Suprapubic skin (tissue), 4 donors: ENCODE results near the gene SLX9. TPM values are rescaled to one million over a fixed set of nuclear protein-coding genes. Genes with fewer than 3 reads are reported as not detected.

ENCODE experiments used
- DNase-seq, 2 donors: peaks; one replicate each; pipeline ENCODE4 v3.0.0-alpha.2; 2019; ENCODE audit warnings: low spot score in 2 of 2
- H3K27ac ChIP-seq: fragments of 200-600 bp; sonication (generic); one replicate; pipeline ENCODE4 v1.5.1; 2019
- H3K27me3 ChIP-seq: fragments of 200-600 bp; sonication (generic); one replicate; pipeline ENCODE4 v1.5.1; 2019
- H3K36me3 ChIP-seq: fragments of 200-600 bp; sonication (generic); one replicate; pipeline ENCODE4 v1.5.1; 2019
- H3K4me1 ChIP-seq: fragments of 200-600 bp; sonication (generic); one replicate; pipeline ENCODE4 v1.5.1; 2019
- H3K4me3 ChIP-seq: fragments of 200-600 bp; sonication (generic); one replicate; pipeline ENCODE4 v1.5.1; 2019; ENCODE audit warnings: mild to moderate bottlenecking
- H3K9me3 ChIP-seq: fragments of 200-600 bp; sonication (generic); one replicate; pipeline ENCODE4 v1.5.1; 2019
- EP300 ChIP-seq: sonication (generic); formaldehyde crosslinking; IDR thresholded peaks from one replicate; pipeline ENCODE4 v1.6.1; 2017; ENCODE audit warnings: antibody characterized with exemption
- POLR2A ChIP-seq, 2 donors: fragments of 450-650 bp; IDR thresholded peaks; one replicate each; pipeline ENCODE4 v1.6.1; 2017; ENCODE audit warnings: antibody characterized with exemption in 2 of 2, mild to moderate bottlenecking in 2 of 2, moderate library complexity in 2 of 2
- POLR2AphosphoS5 ChIP-seq, 3 donors: sonication (generic); formaldehyde crosslinking; IDR thresholded peaks; one replicate each; pipeline ENCODE4 v1.6.1; 2017; ENCODE audit warnings: antibody characterized with exemption in 3 of 3
- WGBS: methylation state at CpG from one replicate; pipeline ENCODE4 v1.1.5; 2018; 5-methylcytosine and 5-hydroxymethylcytosine counted together
- total RNA-seq, 4 donors: library from RNA; depleted of rRNA; stranded (reverse); fragments of >200 nt; gene quantifications; one replicate each; pipeline ENCODE4 v1.1.0, GENCODE V29; 2016
- TF ChIP-seq, protein P1 (sequence below), 2 donors: fragments of 200-600 bp in 1 of 2; fragments of 450-650 bp in 1 of 2; sonication (generic) in 1 of 2; IDR thresholded peaks; one replicate each; pipeline ENCODE4 v1.5.1; 2016 to 2019; ENCODE audit warnings: antibody characterized with exemption in 2 of 2, mild to moderate bottlenecking in 1 of 2, moderate library complexity in 1 of 2

The SLX9 gene
- total RNA-seq, 4 donors from 2014 or later = 13.4 to 16.9 (median 14.4) TPM

DNA sequence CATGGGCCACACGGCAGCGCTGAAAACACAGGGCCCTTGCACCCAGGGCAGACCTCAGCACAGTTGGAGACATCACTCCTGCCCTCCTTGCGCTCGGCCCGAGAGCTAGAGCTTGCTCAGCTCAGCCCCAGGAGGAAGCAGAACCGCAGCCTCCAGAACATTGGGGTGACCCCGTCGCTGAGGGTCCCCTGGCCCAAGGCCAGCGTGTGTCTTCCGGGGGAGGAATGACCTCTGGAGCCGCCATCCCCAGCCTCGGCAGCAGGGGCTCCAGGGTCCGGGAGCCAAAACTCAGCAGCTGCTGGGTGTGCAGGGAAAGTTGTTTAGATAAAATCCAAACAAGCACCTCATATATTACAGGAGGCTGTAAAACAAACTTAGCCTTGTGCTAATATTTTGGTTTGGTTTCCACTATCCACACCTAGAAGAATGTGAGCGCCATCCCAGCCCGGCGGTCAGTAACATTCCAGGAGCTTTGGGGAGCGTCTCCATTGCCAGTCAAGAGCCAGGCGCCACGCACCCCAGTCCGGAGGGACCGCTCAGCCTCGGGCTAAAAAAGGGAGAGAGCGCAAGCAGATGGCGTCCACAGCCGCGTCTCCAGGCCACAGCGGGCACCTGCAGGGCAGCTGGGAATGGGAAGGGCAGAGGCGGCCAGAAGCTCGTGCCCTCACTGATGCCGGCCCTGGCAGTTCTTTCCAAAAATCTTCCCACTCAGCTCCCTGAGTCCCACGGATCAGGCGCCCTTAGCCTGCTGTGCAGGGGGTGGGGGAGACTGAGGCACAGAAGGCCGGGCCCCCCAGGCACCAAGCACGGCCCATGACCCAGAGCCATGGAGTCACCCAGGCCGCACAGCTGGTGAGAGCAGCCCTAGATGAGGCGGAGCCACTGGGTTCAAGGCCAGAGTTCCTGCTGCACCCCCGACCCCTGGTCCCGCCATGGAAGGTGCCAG lies 52.0 kb downstream of the SLX9 start:
- no peak for DNase-seq
- Histone ChIP-seq H3K27ac (no peak overlapping the region), H3K36me3 (no peaks in the 10 kb centered on the region)

DNA sequence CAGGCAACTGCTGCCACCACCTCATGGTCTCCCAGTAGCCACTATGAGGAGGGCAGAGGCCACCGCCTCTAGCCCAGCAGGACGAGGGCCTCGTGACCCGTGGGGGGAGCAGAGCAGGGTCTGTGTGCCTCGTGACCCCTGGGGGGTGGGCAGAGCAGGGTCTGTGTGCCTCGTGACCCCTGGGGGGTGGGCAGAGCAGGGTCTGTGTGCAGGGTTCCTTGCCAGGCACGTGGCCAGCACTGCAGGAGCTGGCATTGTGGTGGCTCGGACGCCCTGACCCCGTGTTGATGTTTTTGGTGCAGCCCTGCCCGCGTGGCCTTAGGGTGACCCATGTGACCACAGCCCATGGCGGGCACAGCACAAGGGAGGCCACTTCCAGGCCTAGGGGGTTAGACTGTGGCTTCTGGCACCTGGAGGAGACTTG lies 52.8 kb downstream of the SLX9 start:
- DNase-seq = no peak
- Histone ChIP-seq H3K4me3 (no peak overlapping the region), H3K4me1 (peaks cover 33% of the 10 kb centered on the region), H3K27ac (no peak overlapping the region), H3K27me3 (no peaks in the 10 kb centered on the region), H3K36me3 (no peaks in the 10 kb centered on the region), H3K9me3 (no peaks in the 10 kb centered on the region)
- TF ChIP-seq POLR2AphosphoS5 (IDR thresholded peaks at IDR 0.05) = no peak
- TF ChIP-seq, protein P1, sequence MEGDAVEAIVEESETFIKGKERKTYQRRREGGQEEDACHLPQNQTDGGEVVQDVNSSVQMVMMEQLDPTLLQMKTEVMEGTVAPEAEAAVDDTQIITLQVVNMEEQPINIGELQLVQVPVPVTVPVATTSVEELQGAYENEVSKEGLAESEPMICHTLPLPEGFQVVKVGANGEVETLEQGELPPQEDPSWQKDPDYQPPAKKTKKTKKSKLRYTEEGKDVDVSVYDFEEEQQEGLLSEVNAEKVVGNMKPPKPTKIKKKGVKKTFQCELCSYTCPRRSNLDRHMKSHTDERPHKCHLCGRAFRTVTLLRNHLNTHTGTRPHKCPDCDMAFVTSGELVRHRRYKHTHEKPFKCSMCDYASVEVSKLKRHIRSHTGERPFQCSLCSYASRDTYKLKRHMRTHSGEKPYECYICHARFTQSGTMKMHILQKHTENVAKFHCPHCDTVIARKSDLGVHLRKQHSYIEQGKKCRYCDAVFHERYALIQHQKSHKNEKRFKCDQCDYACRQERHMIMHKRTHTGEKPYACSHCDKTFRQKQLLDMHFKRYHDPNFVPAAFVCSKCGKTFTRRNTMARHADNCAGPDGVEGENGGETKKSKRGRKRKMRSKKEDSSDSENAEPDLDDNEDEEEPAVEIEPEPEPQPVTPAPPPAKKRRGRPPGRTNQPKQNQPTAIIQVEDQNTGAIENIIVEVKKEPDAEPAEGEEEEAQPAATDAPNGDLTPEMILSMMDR (IDR thresholded peaks at IDR 0.05) = no peak
- no peak for TF ChIP-seq EP300
- no peak for TF ChIP-seq POLR2A (IDR thresholded peaks at IDR 0.05)
- no CpG with 5 or more reads among the region's 13 CpGs for WGBS

More for the DNA sequence above, 52.0 kb downstream of the SLX9 start:
- Histone ChIP-seq H3K4me1 (peaks cover 33% of the 10 kb centered on the region), H3K27me3 (no peaks in the 10 kb centered on the region), H3K9me3 (no peaks in the 10 kb centered on the region), H3K4me3 (no peak overlapping the region)
- TF ChIP-seq EP300 (no peak), POLR2A (IDR thresholded peaks at IDR 0.05) (no peak), POLR2AphosphoS5 (IDR thresholded peaks at IDR 0.05) (no peak)
- TF ChIP-seq, protein P1 (IDR thresholded peaks at IDR 0.05) = no peak
- 74% methylated on average over 24 of the region's 38 CpGs for WGBS

DNA sequence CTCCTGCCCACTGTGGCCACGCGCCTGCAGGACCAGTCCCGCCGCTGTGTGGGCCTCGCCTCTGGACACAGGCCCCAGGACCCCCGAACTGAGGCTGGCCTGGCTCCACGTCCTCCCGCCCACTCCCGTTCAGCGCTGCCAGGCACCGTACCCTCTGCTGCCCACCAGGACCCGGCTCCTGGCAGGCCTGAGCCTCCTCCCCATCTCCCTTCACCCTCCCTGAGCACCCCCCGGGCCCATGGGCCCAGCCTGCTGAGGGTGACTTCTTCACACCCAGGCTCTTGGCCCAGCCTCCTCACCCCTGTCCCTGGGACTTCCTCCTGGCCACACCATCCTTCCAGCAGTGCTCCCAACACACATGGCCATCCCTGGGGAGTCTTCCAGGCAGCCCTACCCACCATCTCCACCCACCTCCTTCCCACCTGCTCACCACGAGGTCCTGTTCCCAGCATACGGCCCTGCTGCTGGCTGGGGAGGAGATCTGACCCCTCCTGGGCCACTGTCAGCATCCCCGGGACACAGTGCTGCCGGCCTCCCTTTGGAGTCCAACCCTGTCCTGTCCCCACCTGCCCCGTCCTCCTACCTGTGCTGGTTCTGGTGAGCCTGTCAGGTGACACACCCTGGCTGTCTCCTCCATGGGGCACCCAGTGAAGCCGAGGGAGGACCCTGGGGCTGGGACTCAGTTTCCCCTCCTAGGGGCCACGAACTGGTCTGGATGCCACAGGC lies 53.7 kb downstream of the SLX9 start:
- Histone ChIP-seq H3K27me3 (no peaks in the 10 kb centered on the region), H3K4me1 (peaks cover 33% of the 10 kb centered on the region), H3K4me3 (no peak overlapping the region), H3K36me3 (no peaks in the 10 kb centered on the region), H3K27ac (peak overlapping the region; percentile 85), H3K9me3 (no peaks in the 10 kb centered on the region)
- DNase-seq = no peak
- TF ChIP-seq, protein P1 (IDR thresholded peaks at IDR 0.05) = no peak
- TF ChIP-seq POLR2A (IDR thresholded peaks at IDR 0.05) (no peak), POLR2AphosphoS5 (IDR thresholded peaks at IDR 0.05) (no peak), EP300 (no peak)
- WGBS = 90% methylated on average over 18 of the region's 20 CpGs

DNA sequence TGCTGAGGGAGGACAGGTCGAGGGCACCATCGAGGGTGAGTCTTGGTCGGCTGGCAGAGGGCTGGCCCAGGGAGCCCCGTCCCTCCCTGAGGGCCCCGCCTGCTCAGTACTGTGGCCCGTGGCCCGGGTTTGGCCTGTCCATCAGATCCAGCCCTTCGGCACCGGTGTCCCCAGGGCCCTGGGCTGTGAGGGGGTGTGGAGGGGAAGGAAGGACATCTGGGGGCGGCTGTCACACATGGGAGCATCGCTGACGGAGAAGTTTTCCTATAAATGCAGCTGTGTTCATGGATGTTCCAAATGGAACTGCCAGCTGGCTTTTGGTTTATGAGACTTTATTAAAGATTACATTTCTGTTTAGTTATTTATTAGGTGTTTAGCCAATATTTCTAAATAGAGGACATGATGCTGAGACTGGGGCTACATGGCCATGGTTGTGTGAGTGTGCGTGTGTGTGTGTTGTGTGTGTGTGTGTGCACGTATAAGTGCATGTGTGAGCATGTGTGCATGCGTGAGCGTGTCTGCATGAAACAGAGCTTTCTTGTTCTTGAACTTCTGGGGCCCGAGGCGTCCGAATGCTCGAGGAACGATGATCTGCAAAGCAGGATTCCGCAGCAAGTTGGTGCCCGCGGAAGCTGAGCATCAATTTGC lies 54.3 kb downstream of the SLX9 start:
- WGBS = 32% methylated on average over 15 of the region's 24 CpGs
- Histone ChIP-seq H3K9me3 (no peaks in the 10 kb centered on the region), H3K27ac (peak overlapping the region; percentile 85), H3K4me1 (peaks cover 33% of the 10 kb centered on the region), H3K4me3 (no peak overlapping the region), H3K36me3 (no peaks in the 10 kb centered on the region), H3K27me3 (no peaks in the 10 kb centered on the region)
- TF ChIP-seq, protein P1 (IDR thresholded peaks at IDR 0.05) = no peak
- TF ChIP-seq POLR2A (IDR thresholded peaks at IDR 0.05) = no peak
- no peak for TF ChIP-seq EP300
- TF ChIP-seq POLR2AphosphoS5 (IDR thresholded peaks at IDR 0.05) = no peak
- peak in 1 of 2 donors; percentile 91 for DNase-seq
